ENCODE results near the gene DLG2.

Gene DLG2

GRCh38 chr11:83715927-83716535, 1911.1 kb downstream of the DLG2 start:
- no peak for DNase-seq (ENCODE audit: low read depth)

- no peak for DNase-seq (ENCODE audit: low read depth)
Measured at GRCh38 chr11:83713708-83714107, 1913.4 kb downstream of the DLG2 start.

GRCh38 chr11:83711106-83711527, 1916.0 kb downstream of the DLG2 start:
- no peak for DNase-seq (ENCODE audit: low read depth)

- no peak for DNase-seq (ENCODE audit: low read depth)
Measured at GRCh38 chr11:83709434-83709833, 1917.7 kb downstream of the DLG2 start.

GRCh38 chr11:83706566-83706965, 1920.6 kb downstream of the DLG2 start:
- DNase-seq (ENCODE audit: low read depth) = no peak

- DNase-seq (ENCODE audit: low read depth) = no peak
Measured at GRCh38 chr11:83702796-83703195, 1924.3 kb downstream of the DLG2 start.

GRCh38 chr11:83697518-83697917, 1929.6 kb downstream of the DLG2 start:
- no peak for DNase-seq (ENCODE audit: low read depth)

- DNase-seq (ENCODE audit: low read depth) = no peak
Measured at GRCh38 chr11:83695046-83695445, 1932.1 kb downstream of the DLG2 start.

- no peak for DNase-seq (ENCODE audit: low read depth)
Measured at GRCh38 chr11:83694191-83694910, 1932.8 kb downstream of the DLG2 start.

GRCh38 chr11:83693306-83693992, 1933.7 kb downstream of the DLG2 start:
- DNase-seq (ENCODE audit: low read depth) = no peak

- no peak for DNase-seq (ENCODE audit: low read depth)
Measured at GRCh38 chr11:83692675-83693074, 1934.5 kb downstream of the DLG2 start.

- no peak for DNase-seq (ENCODE audit: low read depth)
Measured at GRCh38 chr11:83691451-83691950, 1935.6 kb downstream of the DLG2 start.

GRCh38 chr11:83689144-83689780, 1937.9 kb downstream of the DLG2 start:
- DNase-seq (ENCODE audit: low read depth) = no peak

GRCh38 chr11:83687787-83688186, 1939.4 kb downstream of the DLG2 start:
- no peak for DNase-seq (ENCODE audit: low read depth)

GRCh38 chr11:83685730-83686129, 1941.4 kb downstream of the DLG2 start:
- DNase-seq (ENCODE audit: low read depth) = no peak

- DNase-seq (ENCODE audit: low read depth) = no peak
Measured at GRCh38 chr11:83684071-83684470, 1943.1 kb downstream of the DLG2 start.

- no peak for DNase-seq (ENCODE audit: low read depth)
Measured at GRCh38 chr11:83682611-83682973, 1944.6 kb downstream of the DLG2 start.

- DNase-seq (ENCODE audit: low read depth) = no peak
Measured at GRCh38 chr11:83681906-83682610, 1945.1 kb downstream of the DLG2 start.

GRCh38 chr11:83681031-83681781, 1945.9 kb downstream of the DLG2 start:
- no peak for DNase-seq (ENCODE audit: low read depth)

- no peak for DNase-seq (ENCODE audit: low read depth)
Measured at GRCh38 chr11:83680321-83680720, 1946.8 kb downstream of the DLG2 start.
